ENCODE measurements around the gene FAM124A.

Gene FAM124A

DNA sequence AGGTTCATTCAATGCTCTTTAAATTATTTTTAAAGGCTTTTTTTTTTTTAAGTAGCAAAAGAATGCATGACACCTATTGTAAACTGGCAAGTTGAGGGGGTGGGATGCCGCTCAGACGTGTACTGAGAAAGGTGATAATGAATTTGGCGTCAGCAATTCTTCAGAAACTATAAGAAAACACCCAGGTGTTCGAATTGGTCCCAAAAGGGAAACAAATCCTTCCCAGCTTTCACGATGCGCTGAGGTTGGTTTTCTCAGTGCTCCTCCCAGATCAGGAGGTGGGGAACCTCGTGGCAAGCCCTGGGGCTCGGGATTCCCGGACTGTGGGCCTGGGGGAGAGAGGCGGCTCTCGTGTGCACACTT lies 543 bp upstream of the FAM124A start:
- Mint-ChIP-seq H3K4me3 (peak overlapping the region; percentile 81), H3K9me3 (peaks cover 7% of the 10 kb centered on the region), H3K27me3 (ENCODE audit: low read depth, poor library complexity) (peaks cover 78% of the 10 kb centered on the region), H3K4me1 (peaks cover 5% of the 10 kb centered on the region), H3K27ac (no peak overlapping the region), H3K36me3 (ENCODE audit: low read depth) (no peaks in the 10 kb centered on the region)
- DNase-seq, result no peak
- TF ChIP-seq, protein P1, sequence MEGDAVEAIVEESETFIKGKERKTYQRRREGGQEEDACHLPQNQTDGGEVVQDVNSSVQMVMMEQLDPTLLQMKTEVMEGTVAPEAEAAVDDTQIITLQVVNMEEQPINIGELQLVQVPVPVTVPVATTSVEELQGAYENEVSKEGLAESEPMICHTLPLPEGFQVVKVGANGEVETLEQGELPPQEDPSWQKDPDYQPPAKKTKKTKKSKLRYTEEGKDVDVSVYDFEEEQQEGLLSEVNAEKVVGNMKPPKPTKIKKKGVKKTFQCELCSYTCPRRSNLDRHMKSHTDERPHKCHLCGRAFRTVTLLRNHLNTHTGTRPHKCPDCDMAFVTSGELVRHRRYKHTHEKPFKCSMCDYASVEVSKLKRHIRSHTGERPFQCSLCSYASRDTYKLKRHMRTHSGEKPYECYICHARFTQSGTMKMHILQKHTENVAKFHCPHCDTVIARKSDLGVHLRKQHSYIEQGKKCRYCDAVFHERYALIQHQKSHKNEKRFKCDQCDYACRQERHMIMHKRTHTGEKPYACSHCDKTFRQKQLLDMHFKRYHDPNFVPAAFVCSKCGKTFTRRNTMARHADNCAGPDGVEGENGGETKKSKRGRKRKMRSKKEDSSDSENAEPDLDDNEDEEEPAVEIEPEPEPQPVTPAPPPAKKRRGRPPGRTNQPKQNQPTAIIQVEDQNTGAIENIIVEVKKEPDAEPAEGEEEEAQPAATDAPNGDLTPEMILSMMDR (IDR thresholded peaks at IDR 0.05), result no peak

DNA sequence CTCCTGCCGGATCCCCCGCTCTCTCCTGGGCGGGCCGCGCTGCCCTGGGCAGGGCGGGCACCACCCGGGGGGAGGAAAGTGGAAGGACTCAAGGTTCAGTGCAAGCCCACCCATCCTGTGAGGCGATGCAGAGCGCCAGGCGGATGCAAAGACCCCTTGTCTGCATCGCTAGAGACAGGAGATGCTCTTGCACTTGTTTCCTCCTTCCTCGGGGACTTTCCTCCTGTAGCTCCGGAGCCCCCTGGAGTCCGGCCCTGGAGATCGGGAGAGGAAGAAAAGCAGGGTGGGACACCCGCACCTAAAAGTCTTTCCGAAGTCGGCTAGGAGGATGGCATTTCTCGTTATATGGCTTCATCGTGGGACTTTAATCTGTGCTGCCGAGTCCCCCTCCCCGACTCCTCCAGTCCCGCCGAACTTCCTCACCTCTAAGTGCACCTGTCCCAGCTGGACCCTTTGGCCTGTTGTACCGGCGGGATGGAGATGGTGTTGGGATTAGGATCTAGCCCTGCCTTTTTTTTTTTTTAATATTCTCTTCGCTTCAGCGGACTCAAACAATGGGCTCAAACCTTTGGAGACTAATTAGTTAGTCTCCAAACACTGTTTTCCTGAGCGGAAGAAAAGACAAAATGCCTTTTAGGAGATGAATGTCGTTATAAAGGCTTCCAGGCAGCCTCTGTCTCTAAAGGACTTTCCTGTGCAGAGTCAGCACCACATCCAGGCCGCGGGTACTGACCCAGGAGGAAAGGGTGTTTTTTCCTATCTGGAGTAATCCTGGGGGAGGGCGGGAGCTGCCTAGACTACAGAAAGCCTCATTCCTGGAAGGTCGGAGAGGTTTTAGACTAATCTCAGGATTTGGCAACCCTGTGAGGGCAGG lies 725 bp downstream of the FAM124A start:
- no peak overlapping the region for H3K27ac Mint-ChIP-seq
- TF ChIP-seq, protein P1 (IDR thresholded peaks at IDR 0.05), result no peak

DNA sequence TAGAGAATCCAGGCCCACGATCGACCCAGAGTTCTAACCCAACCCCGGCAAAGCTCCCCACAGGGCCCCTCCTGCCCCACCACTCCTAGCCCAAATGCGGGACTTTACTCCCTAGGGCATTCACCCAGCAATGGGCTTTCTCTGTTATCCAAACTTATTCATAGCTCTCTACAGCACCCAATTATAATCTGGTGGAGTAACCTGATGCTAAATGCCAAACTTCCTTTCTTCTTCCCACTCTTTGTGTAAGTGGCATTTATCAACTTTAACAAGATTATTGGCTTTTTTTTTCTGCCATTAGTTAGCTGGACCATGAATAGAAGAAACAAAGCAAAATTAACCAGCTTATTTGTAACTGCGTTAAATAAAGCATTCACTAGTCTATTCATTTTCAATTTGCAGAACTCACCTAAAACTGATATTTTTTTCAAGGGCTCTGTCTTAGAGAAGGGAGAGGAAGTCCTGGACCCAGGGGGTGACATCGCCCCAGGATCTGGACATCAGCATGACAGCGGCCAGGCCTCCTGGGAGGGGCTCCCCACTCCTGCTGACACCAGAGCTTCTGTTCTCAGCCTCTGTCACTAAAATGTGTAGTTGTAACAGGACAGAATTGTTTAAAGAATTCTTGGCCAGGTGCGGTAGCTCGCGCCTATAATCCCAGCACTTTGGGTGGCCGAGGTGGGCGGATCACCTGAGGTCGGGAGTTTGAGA lies 1.5 kb downstream of the FAM124A start:
- Mint-ChIP-seq H3K4me1 (peaks cover 5% of the 10 kb centered on the region), H3K9me3 (no peaks in the 10 kb centered on the region), H3K36me3 (ENCODE audit: low read depth) (no peaks in the 10 kb centered on the region), H3K27ac (no peak overlapping the region), H3K4me3 (peak overlapping the region; percentile 62), H3K27me3 (ENCODE audit: low read depth, poor library complexity) (peaks cover 80% of the 10 kb centered on the region)
- TF ChIP-seq, protein P1 (IDR thresholded peaks at IDR 0.05), result no peak
- no peak for DNase-seq

More for the DNA sequence above, 725 bp downstream of the FAM124A start:
- Mint-ChIP-seq H3K36me3 (ENCODE audit: low read depth) (no peaks in the 10 kb centered on the region), H3K27me3 (ENCODE audit: low read depth, poor library complexity) (peaks cover 81% of the 10 kb centered on the region), H3K4me3 (peak overlapping the region; percentile 82), H3K4me1 (peaks cover 5% of the 10 kb centered on the region), H3K9me3 (no peaks in the 10 kb centered on the region)
- no peak for DNase-seq

DNA sequence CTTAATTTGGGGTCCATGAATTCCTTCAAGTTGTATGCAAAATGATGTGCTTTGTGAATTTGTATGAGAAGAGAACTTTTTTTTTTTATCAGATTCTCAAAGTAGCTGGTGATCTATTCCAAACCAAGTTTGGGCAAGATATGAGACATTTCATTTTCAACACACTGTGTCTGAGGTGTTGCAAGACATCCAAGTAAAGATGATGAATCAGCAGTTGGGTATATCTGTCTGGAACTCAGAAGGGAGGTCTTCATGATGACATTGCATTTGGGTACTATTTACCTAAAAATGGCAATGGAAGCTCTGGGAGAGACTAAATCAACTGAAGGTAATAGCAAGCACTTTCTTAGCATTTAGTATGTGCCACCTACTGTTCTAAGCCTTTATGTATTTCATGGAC lies 2.8 kb downstream of the FAM124A start:
- no peak for DNase-seq
- Mint-ChIP-seq H3K27ac (no peak overlapping the region), H3K27me3 (ENCODE audit: low read depth, poor library complexity) (peaks cover 81% of the 10 kb centered on the region), H3K36me3 (ENCODE audit: low read depth) (no peaks in the 10 kb centered on the region), H3K9me3 (no peaks in the 10 kb centered on the region), H3K4me3 (no peak overlapping the region), H3K4me1 (peaks cover 5% of the 10 kb centered on the region)
- TF ChIP-seq, protein P1 (IDR thresholded peaks at IDR 0.05), result no peak

GRCh38 chr13:51227404-51227803 lies 5.2 kb downstream of the FAM124A start:
- H3K27ac Mint-ChIP-seq, result no peak overlapping the region
- H3K9me3 Mint-ChIP-seq, result no peaks in the 10 kb centered on the region
- H3K27me3 Mint-ChIP-seq (ENCODE audit: low read depth, poor library complexity), result peaks cover 76% of the 10 kb centered on the region
- TF ChIP-seq, protein P1 (IDR thresholded peaks at IDR 0.05), result no peak
- no peaks in the 10 kb centered on the region for H3K36me3 Mint-ChIP-seq (ENCODE audit: low read depth)
- no peak overlapping the region for H3K4me3 Mint-ChIP-seq
- DNase-seq, result no peak
- peaks cover 5% of the 10 kb centered on the region for H3K4me1 Mint-ChIP-seq

Measured in nephron progenitor cell (in vitro differentiated cells).